Measurements from ENCODE around the gene COA1.

DNA sequence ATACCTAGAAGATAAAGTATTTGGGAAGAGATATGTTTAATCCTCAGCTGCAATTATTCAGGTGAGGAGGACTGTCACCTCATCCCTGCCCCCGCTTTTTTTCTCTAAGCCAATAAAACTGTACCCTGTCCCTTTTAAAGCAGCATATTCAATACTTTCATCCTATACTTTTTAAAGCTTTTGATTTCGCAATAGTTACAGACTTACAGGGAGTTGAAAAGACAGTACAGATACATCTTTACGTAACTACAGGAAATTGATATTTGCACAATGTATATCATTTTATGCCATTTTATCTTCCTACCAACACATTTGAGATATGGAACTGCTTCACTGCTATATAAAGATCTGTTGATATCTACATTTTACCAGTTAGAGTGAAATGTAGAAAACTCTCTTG is 98.8 kb downstream of the COA1 start:
- TF ChIP-seq POLR2A (IDR thresholded peaks at IDR 0.05): no peak
- TF ChIP-seq, protein P1, sequence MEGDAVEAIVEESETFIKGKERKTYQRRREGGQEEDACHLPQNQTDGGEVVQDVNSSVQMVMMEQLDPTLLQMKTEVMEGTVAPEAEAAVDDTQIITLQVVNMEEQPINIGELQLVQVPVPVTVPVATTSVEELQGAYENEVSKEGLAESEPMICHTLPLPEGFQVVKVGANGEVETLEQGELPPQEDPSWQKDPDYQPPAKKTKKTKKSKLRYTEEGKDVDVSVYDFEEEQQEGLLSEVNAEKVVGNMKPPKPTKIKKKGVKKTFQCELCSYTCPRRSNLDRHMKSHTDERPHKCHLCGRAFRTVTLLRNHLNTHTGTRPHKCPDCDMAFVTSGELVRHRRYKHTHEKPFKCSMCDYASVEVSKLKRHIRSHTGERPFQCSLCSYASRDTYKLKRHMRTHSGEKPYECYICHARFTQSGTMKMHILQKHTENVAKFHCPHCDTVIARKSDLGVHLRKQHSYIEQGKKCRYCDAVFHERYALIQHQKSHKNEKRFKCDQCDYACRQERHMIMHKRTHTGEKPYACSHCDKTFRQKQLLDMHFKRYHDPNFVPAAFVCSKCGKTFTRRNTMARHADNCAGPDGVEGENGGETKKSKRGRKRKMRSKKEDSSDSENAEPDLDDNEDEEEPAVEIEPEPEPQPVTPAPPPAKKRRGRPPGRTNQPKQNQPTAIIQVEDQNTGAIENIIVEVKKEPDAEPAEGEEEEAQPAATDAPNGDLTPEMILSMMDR (IDR thresholded peaks at IDR 0.05): no peak
